ENCODE measurements around the gene CHMP1A.

Gene CHMP1A

DNA sequence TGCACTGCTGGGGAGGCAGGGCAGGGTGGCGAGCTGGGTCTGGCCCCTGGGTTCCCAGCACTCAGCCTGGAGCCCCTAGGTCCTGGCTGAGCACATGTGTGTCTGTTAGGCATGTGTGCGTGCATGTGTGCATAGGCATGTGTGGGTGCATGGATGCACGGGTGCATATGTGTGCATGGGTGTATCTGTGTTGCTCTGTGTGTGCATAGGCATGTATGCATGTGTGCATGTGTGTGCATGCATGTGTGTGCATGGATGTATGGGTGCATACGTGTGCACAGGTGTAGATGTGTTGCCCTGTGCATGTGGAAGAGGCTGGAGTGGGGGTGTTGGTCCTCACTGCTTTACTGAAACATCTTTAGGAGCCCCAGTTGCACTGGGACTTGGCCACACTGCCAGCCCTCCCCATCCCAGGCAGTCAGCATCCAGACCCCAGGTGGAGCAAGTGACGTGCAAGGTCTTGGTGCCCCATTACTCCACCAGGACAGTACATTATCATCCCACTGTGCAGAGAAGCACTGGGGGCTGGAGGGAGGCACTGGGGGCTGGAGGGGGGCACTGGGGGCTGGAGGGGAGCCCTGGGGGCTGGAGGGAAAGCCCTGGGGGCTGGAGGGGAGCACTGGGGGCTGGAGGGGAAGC, 54.4 kb downstream of the CHMP1A start:
- DNase-seq = no peak

DNA sequence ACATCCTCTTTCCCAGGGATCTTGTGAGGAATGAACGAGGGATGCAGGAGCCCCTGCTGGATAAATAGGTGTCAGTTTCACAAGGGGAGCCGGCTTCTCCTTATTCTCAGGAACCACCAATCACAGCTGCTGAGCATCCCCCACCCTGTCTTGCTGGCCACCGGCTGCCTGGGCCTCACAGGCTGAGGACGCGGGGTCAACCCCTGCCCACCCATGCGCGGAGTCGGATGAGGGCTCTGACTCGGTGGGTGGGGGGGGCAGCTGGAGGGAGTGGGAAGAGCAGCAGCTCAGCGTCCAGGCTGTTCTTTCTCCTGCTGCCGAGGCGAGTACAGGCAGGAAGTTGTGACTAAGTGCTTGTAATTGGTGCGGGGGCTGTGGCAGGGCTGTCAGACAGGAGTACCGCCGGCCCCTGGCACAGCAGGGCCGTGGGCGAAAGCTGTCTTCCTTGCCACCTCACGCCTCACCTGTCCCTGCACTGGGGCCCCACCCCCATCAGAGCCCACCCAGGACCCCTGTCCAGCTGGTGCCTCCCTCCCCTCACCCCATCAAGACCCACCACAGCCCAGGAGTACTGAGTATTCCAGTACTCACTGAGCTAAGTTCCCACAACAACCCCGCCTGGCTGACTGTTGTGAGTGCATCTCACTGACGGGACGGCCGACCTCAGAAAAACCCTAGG, 55.1 kb downstream of the CHMP1A start:
- DNase-seq = peak; percentile 45

DNA sequence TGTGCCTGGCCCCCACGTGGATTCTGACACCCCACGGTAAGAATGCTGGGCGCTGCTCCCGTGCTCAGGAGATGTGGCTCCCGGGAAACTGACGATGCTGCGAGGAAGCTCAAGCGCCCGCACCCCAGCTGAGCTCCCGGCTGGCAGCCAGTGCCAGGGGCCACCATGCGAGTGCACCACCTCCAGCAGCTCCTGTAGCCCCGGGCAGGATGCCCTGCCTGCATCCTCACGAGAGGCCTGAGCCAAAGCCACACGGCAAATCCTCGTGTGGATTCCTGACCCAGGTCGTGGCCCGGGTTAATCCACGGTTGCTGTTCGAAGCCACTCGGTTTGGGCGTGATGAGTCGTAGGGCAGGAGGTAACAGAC, 55.6 kb downstream of the CHMP1A start:
- DNase-seq = no peak

DNA sequence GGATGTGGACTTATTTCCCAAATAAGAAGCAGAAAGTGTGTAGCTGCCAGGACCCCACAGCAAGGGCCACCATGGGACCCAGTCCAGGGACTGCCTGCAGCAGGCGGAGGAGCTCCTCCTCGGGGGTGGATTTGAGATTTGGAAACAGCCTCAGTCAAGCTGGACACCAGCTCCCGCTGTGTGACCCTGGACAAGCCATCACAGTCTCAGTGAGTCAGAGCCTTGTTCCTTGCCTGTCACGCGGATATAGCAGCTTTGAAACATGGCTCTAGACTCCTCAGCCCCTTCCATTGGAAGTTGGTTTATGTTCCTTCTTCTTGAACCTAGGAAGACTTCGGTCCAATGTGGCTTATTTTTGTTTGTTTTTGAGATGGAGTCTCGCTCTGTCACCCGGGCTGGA, 56.6 kb downstream of the CHMP1A start:
- no peak for DNase-seq

DNA sequence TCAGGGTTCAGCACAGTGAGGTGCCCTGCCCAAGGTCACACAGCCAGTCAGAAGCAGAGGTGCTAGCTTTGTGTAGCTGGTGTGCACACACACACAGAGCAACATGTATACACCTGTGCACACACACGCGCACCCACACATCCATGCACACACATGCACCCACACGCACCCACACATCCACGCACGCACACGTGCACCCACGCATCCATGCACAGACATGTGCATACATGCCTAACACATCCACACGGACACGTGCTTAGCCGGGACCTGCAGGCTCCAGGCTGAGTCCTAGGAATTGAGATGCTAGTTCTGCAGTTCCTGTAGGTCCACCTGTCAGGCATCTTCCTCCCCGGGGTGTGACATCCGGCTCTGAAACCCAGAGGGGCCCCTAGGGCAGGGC, 57.1 kb downstream of the CHMP1A start:
- DNase-seq = no peak

GRCh38 chr16:89599902-89600301, 57.6 kb downstream of the CHMP1A start:
- DNase-seq = no peak

GRCh38 chr16:89599451-89599858, 58.1 kb downstream of the CHMP1A start:
- peak; percentile 21 for DNase-seq

GRCh38 chr16:89598199-89598598, 59.3 kb downstream of the CHMP1A start:
- no peak for DNase-seq

DNA sequence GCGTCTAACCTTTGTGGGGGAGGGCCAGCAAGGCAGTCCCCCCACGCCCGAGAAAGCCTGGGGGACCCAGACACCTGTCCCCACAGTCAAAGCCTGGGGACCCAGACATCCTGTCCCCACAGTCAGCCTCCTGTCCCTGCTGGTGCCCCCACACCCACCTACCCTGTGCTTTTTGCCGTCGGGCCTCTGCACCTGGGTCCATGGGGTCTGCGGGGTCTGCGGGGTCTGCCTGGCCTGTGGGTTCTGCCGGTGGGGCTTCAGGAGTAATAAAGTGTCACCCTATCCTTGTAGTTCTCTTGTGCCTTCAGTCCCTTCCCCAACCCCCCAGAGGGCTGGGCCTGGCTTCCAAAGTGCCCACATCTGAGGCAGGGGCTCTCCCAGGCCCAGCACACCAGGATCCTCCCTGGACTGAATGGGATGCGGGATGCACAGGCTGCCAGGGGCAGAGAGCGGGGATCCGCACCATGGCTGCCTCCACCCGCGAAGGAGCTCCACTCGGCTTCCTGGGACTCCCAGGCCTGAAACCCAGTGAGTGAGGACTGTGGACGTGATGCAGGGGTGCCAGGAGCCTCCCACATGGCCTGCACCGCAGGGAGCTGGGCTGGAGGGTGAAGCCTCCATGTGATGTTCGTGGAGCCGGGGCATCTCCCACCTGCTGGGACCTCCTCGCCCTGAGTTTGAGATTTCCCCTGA, 60.4 kb downstream of the CHMP1A start:
- DNase-seq = no peak

DNA sequence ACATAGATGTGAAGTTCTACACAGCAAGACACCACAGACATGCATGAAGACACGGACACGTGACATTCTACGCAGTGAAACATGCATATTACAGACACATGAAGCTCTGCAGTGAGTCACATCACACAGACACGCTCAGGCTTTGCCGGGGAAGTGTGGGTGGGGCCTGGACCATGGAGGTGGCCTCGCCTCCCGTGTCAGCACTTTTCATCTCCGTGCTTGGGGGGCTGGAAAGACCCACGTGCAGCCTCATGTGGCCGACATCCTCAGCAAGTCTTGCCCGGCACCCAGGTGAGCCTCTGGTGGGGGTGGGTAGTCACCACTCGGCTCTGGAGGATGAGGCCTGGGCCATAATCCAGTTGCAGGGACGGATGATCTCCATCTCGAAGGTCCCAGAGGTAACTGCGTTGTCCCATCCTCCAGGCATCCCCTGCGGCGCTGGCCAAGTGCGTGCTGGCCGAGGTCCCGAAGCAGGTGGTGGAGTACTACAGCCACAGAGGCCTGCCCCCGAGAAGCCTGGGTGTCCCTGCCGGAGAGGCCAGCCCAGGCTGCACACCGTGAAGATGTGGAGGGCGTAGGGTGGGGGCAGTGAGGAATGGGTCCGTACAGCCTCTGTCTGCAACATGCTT, 61.3 kb downstream of the CHMP1A start:
- no peak for DNase-seq

GRCh38 chr16:89595330-89596060, 62.0 kb downstream of the CHMP1A start:
- DNase-seq = no peak
